ENCODE data around the gene NFIB.

The NFIB gene

DNA sequence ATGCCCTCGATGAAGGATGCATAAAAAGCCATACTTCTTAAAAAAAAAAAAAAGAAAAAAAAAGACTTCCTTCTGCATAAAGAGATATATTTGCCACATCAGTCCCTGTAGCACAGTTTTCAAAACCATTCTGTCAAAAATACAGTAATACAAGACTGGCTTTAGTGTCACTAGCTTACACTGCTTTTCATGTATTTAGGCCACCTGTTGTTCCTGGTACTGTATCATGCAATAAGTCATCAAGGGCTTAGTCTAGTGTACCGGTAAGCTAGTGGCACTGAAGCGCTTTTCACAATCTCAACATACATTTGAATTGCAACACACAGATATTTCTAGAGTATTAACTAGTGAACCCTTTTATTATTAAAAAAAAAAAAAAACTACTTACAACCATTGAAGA, 231.2 kb downstream of the NFIB start:
- no peak for TF ChIP-seq CTCF (IDR thresholded peaks at IDR 0.05; ENCODE audit: borderline replicate concordance, control extremely low read depth, extremely low read depth, insufficient read depth, missing control alignments)
- in situ Hi-C loops (cut with MboI; ENCODE audit: low sequenced_read_pairs, unreplicated experiment), result no loop called here
- no peak for DNase-seq (ENCODE audit: low spot score)

DNA sequence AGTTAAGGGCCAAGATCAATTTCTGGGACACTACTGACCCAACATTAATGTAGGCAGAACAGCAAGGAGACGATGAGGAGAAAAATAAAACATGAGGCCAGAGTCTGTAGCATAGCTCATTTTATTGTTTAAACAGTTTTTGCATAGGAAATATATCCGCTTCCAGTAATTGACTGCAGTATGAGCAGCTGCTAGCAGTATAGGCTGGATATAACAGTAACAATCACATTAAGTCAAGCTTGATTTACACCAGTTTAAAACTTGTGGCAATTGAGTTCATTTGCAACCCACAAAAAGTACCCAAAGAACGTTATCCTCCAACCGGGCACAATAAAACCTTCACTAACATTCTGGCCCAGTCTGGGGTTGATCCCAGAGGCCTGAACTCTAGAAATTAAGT, 232.2 kb downstream of the NFIB start:
- in situ Hi-C loops (cut with MboI; ENCODE audit: low sequenced_read_pairs, unreplicated experiment), result no loop called here
- TF ChIP-seq CTCF (IDR thresholded peaks at IDR 0.05; ENCODE audit: borderline replicate concordance, control extremely low read depth, extremely low read depth, insufficient read depth, missing control alignments), result no peak
- no peak for DNase-seq (ENCODE audit: low spot score)

GRCh38 chr9:14080959-14081542, 232.9 kb downstream of the NFIB start:
- no peak for TF ChIP-seq CTCF (IDR thresholded peaks at IDR 0.05; ENCODE audit: borderline replicate concordance, control extremely low read depth, extremely low read depth, insufficient read depth, missing control alignments)
- in situ Hi-C loops (cut with MboI; ENCODE audit: low sequenced_read_pairs, unreplicated experiment), result no loop called here
- DNase-seq (ENCODE audit: low spot score), result no peak

DNA sequence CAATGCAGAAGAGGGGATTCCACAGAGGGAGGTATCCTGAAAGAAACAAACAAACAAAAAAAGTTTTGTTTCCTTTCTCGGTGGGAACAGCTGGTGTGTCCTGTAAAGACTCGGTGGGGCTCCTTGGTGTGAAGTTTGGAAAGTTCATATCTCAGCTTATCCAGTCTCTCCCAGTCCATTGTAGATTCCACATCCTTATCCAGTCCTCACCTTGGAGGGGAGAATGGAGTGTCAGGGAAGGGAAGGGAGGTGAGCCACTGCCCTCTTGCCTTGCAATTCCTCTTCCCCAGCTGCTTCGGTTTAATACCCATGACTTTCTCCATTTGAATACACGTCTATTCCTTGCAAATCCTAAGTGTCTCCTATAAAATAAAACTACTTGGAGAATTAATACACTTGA, 234.5 kb downstream of the NFIB start:
- no peak for DNase-seq (ENCODE audit: low spot score)
- in situ Hi-C loops (cut with MboI; ENCODE audit: low sequenced_read_pairs, unreplicated experiment), result no loop called here
- no peak for TF ChIP-seq CTCF (IDR thresholded peaks at IDR 0.05; ENCODE audit: borderline replicate concordance, control extremely low read depth, extremely low read depth, insufficient read depth, missing control alignments)

DNA sequence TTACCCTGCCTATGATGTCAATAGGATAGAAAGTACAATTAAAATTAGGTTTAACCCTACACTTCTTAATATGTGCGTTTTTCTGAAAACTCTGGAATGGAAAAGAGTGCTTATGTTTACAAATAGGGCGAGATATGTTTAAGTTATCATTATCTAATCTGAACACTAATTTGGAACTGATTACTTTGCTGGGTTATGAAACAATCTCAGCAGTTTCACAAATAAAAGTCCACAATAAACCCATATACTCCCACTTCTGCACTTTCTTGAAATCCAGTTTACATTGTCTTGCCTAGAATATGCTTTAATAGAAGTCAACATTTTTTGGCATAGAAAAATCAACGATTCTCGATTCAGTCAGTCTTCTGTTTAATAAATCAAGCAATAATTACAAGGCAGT, 236.3 kb downstream of the NFIB start:
- in situ Hi-C loops (cut with MboI; ENCODE audit: low sequenced_read_pairs, unreplicated experiment), result no loop called here
- no peak for TF ChIP-seq CTCF (IDR thresholded peaks at IDR 0.05; ENCODE audit: borderline replicate concordance, control extremely low read depth, extremely low read depth, insufficient read depth, missing control alignments)
- DNase-seq (ENCODE audit: low spot score), result no peak

DNA sequence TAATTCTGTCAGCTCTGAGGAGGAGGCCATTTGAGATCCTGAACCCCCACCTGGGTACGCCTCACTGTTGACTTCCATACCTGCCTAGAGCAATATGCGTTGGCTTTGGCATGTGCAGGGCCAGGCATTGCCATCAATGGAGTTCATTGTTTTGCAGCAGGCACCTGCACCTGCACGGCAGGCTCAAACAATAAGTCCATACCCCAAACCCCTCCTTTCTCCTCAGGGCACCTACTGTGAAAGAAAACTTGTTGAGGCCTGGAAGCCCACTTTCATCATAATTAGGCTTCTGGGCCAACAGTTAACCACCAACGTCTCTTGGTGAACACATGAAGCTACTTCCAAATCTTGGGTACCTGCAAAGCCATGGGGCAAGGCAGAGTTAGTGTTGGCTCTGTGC, 238.7 kb downstream of the NFIB start:
- TF ChIP-seq CTCF (IDR thresholded peaks at IDR 0.05; ENCODE audit: borderline replicate concordance, control extremely low read depth, extremely low read depth, insufficient read depth, missing control alignments), result no peak
- in situ Hi-C loops (cut with MboI; ENCODE audit: low sequenced_read_pairs, unreplicated experiment), result no loop called here
- DNase-seq (ENCODE audit: low spot score), result no peak

DNA sequence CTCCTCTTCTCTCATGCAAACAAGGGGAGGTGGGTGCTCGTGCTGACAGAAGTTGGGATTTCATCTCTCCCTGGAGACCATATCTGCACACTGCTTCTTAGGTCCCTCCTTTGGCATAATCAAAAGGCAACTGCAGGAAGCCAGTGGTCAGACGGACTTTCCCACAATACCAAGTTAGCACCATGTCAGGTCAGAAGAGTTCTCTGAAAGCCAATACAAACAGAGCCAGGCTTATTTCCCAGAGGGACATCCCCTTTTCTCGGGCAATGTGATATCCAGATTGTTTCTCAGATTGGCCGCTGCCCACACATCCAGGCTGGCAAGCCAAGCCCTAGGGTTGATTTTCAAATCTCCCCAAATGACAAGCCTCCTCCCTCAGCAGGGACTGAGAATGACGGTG, 241.1 kb downstream of the NFIB start:
- in situ Hi-C loops (cut with MboI; ENCODE audit: low sequenced_read_pairs, unreplicated experiment), result no loop called here
- no peak for TF ChIP-seq CTCF (IDR thresholded peaks at IDR 0.05; ENCODE audit: borderline replicate concordance, control extremely low read depth, extremely low read depth, insufficient read depth, missing control alignments)
- no peak for DNase-seq (ENCODE audit: low spot score)
